Stimulated activated naive B cell treated with anti-CD40 and anti-IgM and Interleukin-4, amounts not matched to agents 10 μg/mL and 1 μg/mL and 100 μg/mL, for 72 hours (primary cell): Measurements from ENCODE around the gene NFKBIA.
"Not testable (repeated sequence)": the region's sequence is repeated elsewhere in the genome, so short reads cannot be mapped to it uniquely, and the experiment has no call there.

Source experiments
- ATAC-seq, 2 donors: fragments of 150-1000 bp; cut with Tn5 transposase; replicated peaks; 2 replicates each; pipeline ENCODE4 v1.10.0; 2021; ENCODE audit warnings: moderate library complexity in 1 of 2
- DNase-seq: peaks from one replicate; pipeline ENCODE4 v3.0.0; 2021
- H3K27ac Mint-ChIP-seq: one replicate; pipeline ENCODE4 v1.8.0; 2022; ENCODE audit warnings: mild to moderate bottlenecking, mixed read lengths
- H3K27me3 Mint-ChIP-seq, 2 donors: one replicate each; pipeline ENCODE4 v1.8.0; 2022; ENCODE audit warnings: mixed read lengths in 2 of 2
- H3K36me3 Mint-ChIP-seq, 2 donors: one replicate each; pipeline ENCODE4 v1.8.0; 2022; ENCODE audit warnings: mixed read lengths in 2 of 2, mild to moderate bottlenecking in 1 of 2
- H3K4me1 Mint-ChIP-seq, 2 donors: one replicate each; pipeline ENCODE4 v1.8.0; 2022; ENCODE audit warnings: mixed read lengths in 2 of 2, mild to moderate bottlenecking in 1 of 2
- H3K4me3 Mint-ChIP-seq, 2 donors: one replicate each; pipeline ENCODE4 v1.8.0; 2022; ENCODE audit warnings: mild to moderate bottlenecking in 2 of 2, mixed read lengths in 2 of 2, moderate library complexity in 1 of 2
- H3K9me3 Mint-ChIP-seq, 2 donors: one replicate each; pipeline ENCODE4 v1.8.0; 2022; ENCODE audit warnings: mixed read lengths in 2 of 2, mild to moderate bottlenecking in 1 of 2

NFKBIA gene

GRCh38 chr14:35375558-35376025 lies 29.0 kb downstream of the NFKBIA start:
- Mint-ChIP-seq H3K9me3 (peaks cover 4 to 6% of the 10 kb centered on the region in 2 donors), H3K4me3 (no peak overlapping the region), H3K27ac (no peak overlapping the region), H3K4me1 (peaks cover 4 to 5% of the 10 kb centered on the region in 2 donors), H3K36me3 (peaks cover 0 to 7% of the 10 kb centered on the region in 2 donors), H3K27me3 (no peaks in the 10 kb centered on the region)
- DNase-seq = no peak
- ATAC-seq = peak; percentile 34 to 61

GRCh38 chr14:35374263-35374712 lies 30.3 kb downstream of the NFKBIA start:
- Mint-ChIP-seq H3K4me1 (peaks cover 4 to 5% of the 10 kb centered on the region in 2 donors), H3K9me3 (peaks cover 4 to 6% of the 10 kb centered on the region in 2 donors), H3K27ac (no peak overlapping the region), H3K27me3 (no peaks in the 10 kb centered on the region), H3K4me3 (no peak overlapping the region), H3K36me3 (peaks cover 0 to 7% of the 10 kb centered on the region in 2 donors)
- DNase-seq = no peak
- ATAC-seq = no peak

GRCh38 chr14:35373208-35373607 lies 31.3 kb downstream of the NFKBIA start:
- not testable (repeated sequence) for DNase-seq, H3K4me3 Mint-ChIP-seq, H3K36me3 Mint-ChIP-seq, ATAC-seq, H3K9me3 Mint-ChIP-seq, H3K27ac Mint-ChIP-seq, H3K27me3 Mint-ChIP-seq
- H3K4me1 Mint-ChIP-seq = peaks cover 9 to 10% of the 10 kb centered on the region in 2 donors

GRCh38 chr14:35370969-35371368 lies 33.6 kb downstream of the NFKBIA start:
- H3K9me3 Mint-ChIP-seq = peaks cover 4 to 6% of the 10 kb centered on the region in 2 donors
- ATAC-seq (no peak), DNase-seq (no peak)
- peaks cover 28 to 33% of the 10 kb centered on the region in 2 donors for H3K4me1 Mint-ChIP-seq
- no peaks in the 10 kb centered on the region for H3K27me3 Mint-ChIP-seq
- no peak overlapping the region for H3K4me3 Mint-ChIP-seq
- no peak overlapping the region for H3K27ac Mint-ChIP-seq
- H3K36me3 Mint-ChIP-seq = peaks cover 0 to 7% of the 10 kb centered on the region in 2 donors

DNA sequence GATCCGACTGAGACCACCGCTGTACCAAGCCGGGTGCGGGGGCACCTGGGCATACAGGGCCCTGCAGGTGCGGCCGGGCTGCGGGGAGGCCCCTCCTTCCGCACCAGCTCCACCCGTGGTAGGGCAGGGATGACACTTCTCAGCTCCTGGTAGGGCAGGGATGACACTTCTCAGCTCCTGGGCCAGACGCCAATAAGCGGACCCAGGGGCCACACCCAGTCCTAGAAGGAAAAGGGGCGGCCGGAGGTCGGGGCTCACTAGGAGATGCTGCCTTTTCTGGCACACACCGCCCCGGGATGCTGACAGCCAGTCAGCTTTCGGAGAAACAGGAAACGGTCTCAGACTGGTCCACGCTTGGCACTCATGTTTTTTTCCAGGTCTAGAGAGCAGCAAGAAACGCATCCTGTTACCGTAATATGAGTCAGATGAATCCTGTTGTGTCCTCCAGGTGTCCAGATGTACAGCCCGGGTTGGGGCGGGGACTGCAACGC lies 34.8 kb downstream of the NFKBIA start:
- Mint-ChIP-seq H3K27ac (peak overlapping the region; percentile 59), H3K9me3 (peaks cover 4 to 6% of the 10 kb centered on the region in 2 donors), H3K36me3 (peaks cover 0 to 7% of the 10 kb centered on the region in 2 donors), H3K4me1 (peaks cover 33 to 40% of the 10 kb centered on the region in 2 donors), H3K4me3 (no peak overlapping the region), H3K27me3 (no peaks in the 10 kb centered on the region)
- ATAC-seq (peak in 1 of 2 donors; percentile 2), DNase-seq (no peak)

DNA sequence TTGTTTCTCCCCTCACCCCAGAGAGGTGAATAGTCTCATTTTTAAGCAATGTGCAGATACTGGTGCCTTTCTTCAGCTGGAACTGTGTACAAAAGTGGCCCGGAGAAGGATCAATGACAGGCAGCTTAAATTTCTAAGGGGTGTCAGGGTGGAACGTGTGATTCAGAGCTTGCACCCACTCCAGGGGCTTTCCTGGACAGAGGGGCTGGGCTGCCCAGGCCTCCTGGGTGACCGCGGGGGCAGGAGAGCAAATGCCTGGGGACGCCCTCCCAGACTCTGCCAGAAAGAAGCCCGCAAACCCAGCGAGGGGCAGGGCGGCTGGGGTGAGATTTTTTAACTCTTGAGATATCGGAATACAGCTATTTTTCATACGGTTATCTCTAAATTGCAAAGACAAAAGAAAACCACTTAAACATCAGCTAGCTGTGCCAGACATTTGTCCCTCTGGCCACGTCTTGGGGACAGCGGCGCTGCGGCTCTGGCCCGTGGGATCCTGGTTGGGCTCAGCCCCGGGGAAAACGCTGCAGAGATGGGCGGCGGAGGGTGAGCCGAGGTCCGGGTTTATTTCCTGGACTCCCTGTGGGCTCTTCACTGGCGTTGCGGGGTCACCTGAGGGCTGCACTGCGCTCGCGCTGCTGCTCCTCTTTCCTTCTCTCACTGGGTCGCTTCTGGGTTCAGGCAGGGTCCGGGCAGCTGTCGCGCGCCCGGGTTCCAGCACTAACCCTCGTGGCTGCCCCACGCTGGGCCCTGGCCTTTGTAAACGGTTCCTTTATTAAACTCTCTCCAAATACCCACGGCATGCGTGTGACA lies 35.8 kb downstream of the NFKBIA start:
- ATAC-seq = no peak
- no peak for DNase-seq
- Mint-ChIP-seq H3K9me3 (peaks cover 4 to 6% of the 10 kb centered on the region in 2 donors), H3K4me1 (peaks cover 33 to 43% of the 10 kb centered on the region in 2 donors), H3K27ac (peak overlapping the region; percentile 96), H3K36me3 (peaks cover 0 to 7% of the 10 kb centered on the region in 2 donors), H3K4me3 (no peak overlapping the region), H3K27me3 (no peaks in the 10 kb centered on the region)

DNA sequence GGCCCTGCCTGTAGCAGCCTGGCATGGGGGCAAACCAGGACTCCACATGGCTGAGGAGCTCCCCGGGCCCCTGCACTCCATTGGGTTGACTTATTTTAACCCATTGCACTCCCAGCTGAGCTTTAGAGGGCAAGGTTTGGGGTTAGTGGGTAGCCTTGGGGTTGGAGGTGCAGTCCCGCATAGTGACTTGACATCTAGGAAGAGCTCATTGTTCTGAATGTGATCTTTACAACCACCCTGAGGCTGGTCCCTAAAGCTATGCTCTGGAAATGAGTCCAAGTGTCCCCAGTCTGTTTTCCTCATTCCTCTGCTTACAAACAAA lies 36.4 kb downstream of the NFKBIA start:
- Mint-ChIP-seq H3K27me3 (no peaks in the 10 kb centered on the region), H3K9me3 (peaks cover 4 to 6% of the 10 kb centered on the region in 2 donors), H3K36me3 (peaks cover 0 to 7% of the 10 kb centered on the region in 2 donors), H3K4me3 (peak overlapping the region in 1 of 2 donors; percentile 48), H3K4me1 (peaks cover 35 to 43% of the 10 kb centered on the region in 2 donors), H3K27ac (peak overlapping the region; percentile 96)
- DNase-seq = no peak
- ATAC-seq = peak; percentile 9 to 21

DNA sequence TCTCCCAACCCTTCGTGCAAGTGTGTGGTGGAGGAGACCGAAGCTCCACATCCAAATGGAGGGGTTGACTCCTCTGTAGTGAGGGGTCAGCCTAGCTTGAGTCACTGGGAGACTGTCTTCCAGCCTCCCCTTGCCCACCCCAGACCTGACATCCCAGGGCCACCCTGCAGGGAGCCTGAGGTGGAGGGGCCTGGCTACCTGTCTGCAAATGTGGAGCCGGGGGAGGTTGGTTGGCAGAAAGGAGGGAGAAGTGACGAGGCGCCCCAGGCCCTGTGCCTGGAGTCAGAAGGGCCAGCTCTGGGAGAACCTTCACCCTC lies 37.5 kb downstream of the NFKBIA start:
- Mint-ChIP-seq H3K4me3 (peak overlapping the region; percentile 19 to 23), H3K27me3 (no peaks in the 10 kb centered on the region), H3K27ac (peak overlapping the region; percentile 96), H3K9me3 (peaks cover 4 to 6% of the 10 kb centered on the region in 2 donors), H3K4me1 (peaks cover 38 to 48% of the 10 kb centered on the region in 2 donors), H3K36me3 (peaks cover 0 to 7% of the 10 kb centered on the region in 2 donors)
- no peak for ATAC-seq
- no peak for DNase-seq

GRCh38 chr14:35366521-35366976 lies 38.0 kb downstream of the NFKBIA start:
- H3K4me1 Mint-ChIP-seq = peaks cover 38 to 49% of the 10 kb centered on the region in 2 donors
- peak overlapping the region; percentile 96 for H3K27ac Mint-ChIP-seq
- peaks cover 4 to 6% of the 10 kb centered on the region in 2 donors for H3K9me3 Mint-ChIP-seq

DNA sequence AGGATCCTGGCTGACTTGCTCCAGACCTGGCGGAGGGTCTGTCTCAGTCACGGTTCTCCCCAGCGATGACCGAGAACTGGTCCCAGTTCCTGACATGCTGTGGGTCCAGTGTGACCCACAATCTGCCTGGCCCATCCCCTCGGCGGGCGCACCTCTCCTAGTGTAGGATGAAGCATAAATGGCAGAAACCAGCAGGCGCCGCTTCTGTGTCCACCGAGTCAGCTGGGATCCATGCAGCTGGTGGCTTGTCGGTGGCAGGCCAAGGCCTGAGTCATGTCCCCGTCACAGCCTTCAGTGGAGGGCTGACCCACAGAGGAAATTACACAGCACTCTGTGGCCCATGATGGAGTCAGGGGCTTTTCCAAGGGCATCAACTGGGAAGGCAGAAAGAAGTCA lies 38.5 kb downstream of the NFKBIA start:
- ATAC-seq = peak in 1 of 2 donors; percentile 24

More at GRCh38 chr14:35366521-35366976, 38.0 kb downstream of the NFKBIA start:
- no peak for ATAC-seq
- no peaks in the 10 kb centered on the region for H3K27me3 Mint-ChIP-seq
- DNase-seq = no peak
- H3K36me3 Mint-ChIP-seq = peaks cover 0 to 7% of the 10 kb centered on the region in 2 donors
- H3K4me3 Mint-ChIP-seq = peak overlapping the region; percentile 19 to 23

GRCh38 chr14:35365130-35366055 lies 39.2 kb downstream of the NFKBIA start:
- Mint-ChIP-seq H3K36me3 (no peaks in the 10 kb centered on the region), H3K27ac (peak overlapping the region; percentile 96), H3K9me3 (no peaks in the 10 kb centered on the region), H3K4me3 (peak overlapping the region; percentile 32 to 53), H3K4me1 (peaks cover 42 to 58% of the 10 kb centered on the region in 2 donors), H3K27me3 (no peaks in the 10 kb centered on the region)
- DNase-seq (peak; percentile 69), ATAC-seq (peak; percentile 85 to 90)

More for the DNA sequence above, 38.5 kb downstream of the NFKBIA start:
- Mint-ChIP-seq H3K4me1 (peaks cover 38 to 52% of the 10 kb centered on the region in 2 donors), H3K27me3 (no peaks in the 10 kb centered on the region), H3K27ac (peak overlapping the region; percentile 96), H3K9me3 (peaks cover 3 to 4% of the 10 kb centered on the region in 2 donors), H3K4me3 (no peak overlapping the region), H3K36me3 (peaks cover 0 to 4% of the 10 kb centered on the region in 2 donors)
- no peak for DNase-seq

GRCh38 chr14:35362911-35363374 lies 41.6 kb downstream of the NFKBIA start:
- Mint-ChIP-seq H3K36me3 (no peaks in the 10 kb centered on the region), H3K27me3 (no peaks in the 10 kb centered on the region), H3K4me3 (no peak overlapping the region), H3K9me3 (no peaks in the 10 kb centered on the region), H3K4me1 (peaks cover 41 to 59% of the 10 kb centered on the region in 2 donors), H3K27ac (no peak overlapping the region)
- ATAC-seq (no peak), DNase-seq (no peak)

GRCh38 chr14:35362450-35362849 lies 42.1 kb downstream of the NFKBIA start:
- Mint-ChIP-seq H3K9me3 (no peaks in the 10 kb centered on the region), H3K4me3 (peak overlapping the region in 1 of 2 donors; percentile 17), H3K27ac (no peak overlapping the region), H3K27me3 (no peaks in the 10 kb centered on the region), H3K36me3 (no peaks in the 10 kb centered on the region), H3K4me1 (peaks cover 41 to 54% of the 10 kb centered on the region in 2 donors)
- DNase-seq (no peak), ATAC-seq (no peak)

DNA sequence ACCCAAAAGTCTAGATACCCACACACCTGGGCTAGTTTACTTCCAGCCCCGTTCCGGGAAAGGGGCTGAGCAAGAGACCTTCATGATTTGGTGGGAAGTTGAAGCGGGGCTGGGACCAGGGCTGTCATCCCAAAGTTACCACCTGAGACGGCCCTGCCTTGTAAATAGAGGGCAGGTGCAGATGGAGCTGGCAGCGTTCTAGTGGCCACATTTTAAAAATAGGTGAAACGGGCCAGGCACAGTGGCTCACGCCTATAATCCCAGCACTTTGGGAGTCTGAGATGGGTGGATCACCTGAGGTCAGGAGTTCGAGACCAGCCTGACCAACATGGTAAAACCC lies 43.4 kb downstream of the NFKBIA start:
- Mint-ChIP-seq H3K27me3 (no peaks in the 10 kb centered on the region), H3K4me1 (peaks cover 31 to 47% of the 10 kb centered on the region in 2 donors), H3K4me3 (no peak overlapping the region), H3K27ac (peak overlapping the region; percentile 84), H3K9me3 (no peaks in the 10 kb centered on the region), H3K36me3 (no peaks in the 10 kb centered on the region)
- ATAC-seq (no peak), DNase-seq (no peak)
